Tibial nerve (tissue), 4 donors: ENCODE results near the gene PGF.

Experiments used
- CTCF ChIP-seq, 5 experiments: fragments of 200-600 bp in 3 of 5; fragments of 450-650 bp in 2 of 5; sonication (generic) in 3 of 5; IDR thresholded peaks; one replicate each; pipeline ENCODE4 v1.5.1; 2016 to 2019; ENCODE audit warnings: antibody characterized with exemption in 5 of 5, mild to moderate bottlenecking in 3 of 5, moderate library complexity in 2 of 5
- EP300 ChIP-seq, 2 donors: sonication (generic); formaldehyde crosslinking; IDR thresholded peaks; one replicate each; pipeline ENCODE4 v1.6.1; 2017; ENCODE audit warnings: antibody characterized with exemption in 2 of 2, mild to moderate bottlenecking in 1 of 2
- POLR2A ChIP-seq, 2 donors: fragments of 450-650 bp; IDR thresholded peaks; one replicate each; pipeline ENCODE4 v1.6.1; 2017; ENCODE audit warnings: antibody characterized with exemption in 2 of 2, mild to moderate bottlenecking in 2 of 2, moderate library complexity in 2 of 2

GRCh38 chr14:74956027-74956279 is 556 bp upstream of the PGF start:
- no peak for TF ChIP-seq POLR2A (IDR thresholded peaks at IDR 0.05)
- TF ChIP-seq CTCF (IDR thresholded peaks at IDR 0.05), result no peak
- TF ChIP-seq EP300 (IDR thresholded peaks at IDR 0.05), result no peak
